GDM1 (cell line): ENCODE data around the gene APOBEC3F.
"Not testable (repeated sequence)": the region's sequence is repeated elsewhere in the genome, so short reads cannot be mapped to it uniquely, and the experiment has no call there.

ENCODE experiments used
- DNase-seq: peaks from one replicate; lab custom pipeline; 2025; lab: John Stamatoyannopoulos, UW

Gene APOBEC3F

DNA sequence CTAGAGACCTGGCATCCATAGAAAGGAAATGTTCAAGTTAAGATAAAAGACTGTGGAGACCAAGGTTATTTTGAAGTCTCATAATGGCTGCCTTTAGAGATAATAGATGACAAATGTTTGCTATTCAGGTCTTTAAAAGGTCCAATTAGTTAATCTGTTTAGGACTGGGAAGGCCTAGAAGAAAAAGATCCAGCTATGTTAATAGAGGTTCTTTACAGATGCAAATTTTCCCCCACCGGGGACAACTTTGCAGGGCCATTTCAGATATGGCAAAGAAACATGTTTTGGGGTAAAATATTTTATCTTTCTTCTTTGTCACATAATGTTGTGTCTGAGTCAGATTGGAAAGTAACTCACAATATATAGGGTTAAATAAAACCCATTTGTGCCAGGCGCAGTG, 33.3 kb downstream of the APOBEC3F start:
- no peak for DNase-seq

DNA sequence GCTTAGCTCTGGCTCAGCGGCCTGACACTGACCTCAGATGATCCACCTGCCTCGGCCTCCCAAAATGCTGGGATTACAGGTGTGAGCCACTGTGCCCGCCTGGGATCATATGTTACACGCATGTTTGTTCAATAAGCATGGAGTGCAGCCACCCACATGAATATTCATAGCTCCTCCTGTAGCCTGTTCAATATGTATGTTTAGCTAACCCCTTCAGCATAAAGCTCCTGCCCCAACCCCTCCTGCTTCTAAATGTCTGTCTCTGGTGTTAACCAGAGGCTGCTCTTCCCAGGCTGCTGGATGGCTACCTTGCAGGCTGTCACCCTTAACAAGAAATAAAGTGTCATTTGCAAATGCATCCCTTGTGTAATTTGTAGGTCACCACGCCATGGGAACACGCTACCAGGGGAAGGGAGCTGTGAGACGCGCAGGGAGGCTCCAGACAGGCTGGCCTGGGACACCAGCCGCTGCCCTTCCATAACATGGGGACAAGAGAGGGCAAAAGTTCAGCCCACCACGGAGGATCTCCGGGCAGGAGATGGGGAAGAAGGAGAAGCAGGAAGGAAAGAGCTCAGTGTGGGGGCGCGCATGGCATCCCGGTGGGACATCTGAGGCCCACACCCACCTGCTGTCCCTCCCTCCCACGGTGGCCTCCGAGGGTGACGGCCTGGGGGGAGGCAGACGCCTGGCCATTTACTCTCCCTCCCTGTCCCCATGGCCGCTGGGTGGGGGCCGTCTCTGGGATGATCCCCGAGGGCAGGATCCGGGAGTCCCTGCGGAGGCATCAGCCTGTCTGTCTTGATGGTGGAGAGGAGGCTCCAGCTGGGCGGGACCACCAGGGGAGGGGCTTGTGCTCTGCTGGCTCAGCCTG, 35.7 kb downstream of the APOBEC3F start:
- not testable (repeated sequence) for DNase-seq

DNA sequence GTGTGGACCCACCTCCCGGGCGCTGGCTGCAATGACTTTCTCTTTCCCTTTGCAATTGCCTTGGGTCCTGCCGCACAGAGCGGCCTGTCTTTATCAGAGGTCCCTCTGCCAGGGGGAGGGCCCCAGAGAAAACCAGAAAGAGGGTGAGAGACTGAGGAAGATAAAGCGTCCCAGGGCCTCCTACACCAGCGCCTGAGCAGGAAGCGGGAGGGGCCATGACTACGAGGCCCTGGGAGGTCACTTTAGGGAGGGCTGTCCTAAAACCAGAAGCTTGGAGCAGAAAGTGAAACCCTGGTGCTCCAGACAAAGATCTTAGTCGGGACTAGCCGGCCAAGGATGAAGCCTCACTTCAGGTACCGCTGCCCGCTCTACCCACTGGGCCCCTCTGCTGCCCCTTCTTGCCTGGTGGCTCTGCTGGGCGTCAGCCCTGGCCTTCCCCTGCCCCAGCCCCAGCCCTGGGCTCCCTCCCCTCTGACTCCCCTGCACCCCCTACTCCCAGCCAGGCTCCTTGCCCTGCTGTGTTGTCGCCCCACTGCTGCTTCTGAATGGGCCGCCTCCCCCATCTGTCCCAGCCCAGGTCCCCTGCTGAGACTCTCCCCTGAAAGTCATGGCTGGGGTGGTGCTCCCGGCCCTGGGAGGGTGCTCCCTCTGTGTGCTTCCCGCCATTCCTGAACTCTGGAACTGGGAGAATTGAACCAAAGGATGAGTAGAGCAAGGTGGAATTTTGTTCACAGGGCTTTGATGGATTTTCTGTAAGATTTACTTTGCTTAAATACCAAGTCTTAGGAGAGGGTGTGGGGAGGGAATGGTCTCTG, 36.6 kb downstream of the APOBEC3F start, which contains the start of gene APOBEC3G:
Gene APOBEC3G, plus strand, starts transcription at position 250 of the 815 bp plus-strand sequence. Its CDS starts 87 bp downstream, at position 337.
- peak; percentile 62 for DNase-seq

DNA sequence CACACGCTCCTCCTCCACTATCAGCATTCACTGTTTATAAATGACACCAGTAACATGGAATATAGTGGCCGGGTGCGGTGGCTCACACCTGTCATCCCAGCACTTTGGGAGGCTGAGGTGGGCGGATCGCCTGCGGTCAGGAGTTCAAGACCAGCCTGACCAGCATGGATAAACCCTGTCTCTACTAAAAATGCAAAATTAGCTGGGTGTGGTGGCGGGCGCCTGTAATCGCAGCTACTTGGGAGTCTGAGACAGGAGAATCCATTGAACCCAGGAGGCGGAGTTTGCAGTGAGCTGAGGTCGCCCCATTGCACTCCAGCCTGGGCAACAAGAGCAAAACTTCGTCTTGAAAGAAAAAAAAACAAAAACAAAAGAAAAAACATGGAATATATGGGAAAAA, 37.2 kb downstream of the APOBEC3F start:
- DNase-seq: not testable (repeated sequence)

DNA sequence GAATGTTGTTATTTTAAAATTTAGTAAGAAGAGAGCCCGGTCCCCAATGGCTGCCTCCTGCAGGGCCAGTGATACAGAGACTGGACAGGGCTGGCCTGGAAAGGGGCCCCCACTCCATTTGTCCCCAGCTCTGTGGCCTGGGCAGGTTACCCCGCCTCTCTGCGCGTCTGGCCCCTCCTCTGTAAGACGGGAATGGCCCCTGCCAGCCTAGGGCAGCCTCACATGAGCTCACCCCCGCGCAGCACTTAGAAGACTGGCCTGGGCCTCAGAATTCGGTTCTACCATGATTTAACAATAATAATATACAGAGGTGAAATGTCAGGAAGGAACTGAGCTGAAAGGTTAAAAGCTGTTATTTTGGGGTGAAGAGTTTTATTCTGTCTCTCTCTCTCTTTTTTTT, 37.7 kb downstream of the APOBEC3F start:
- DNase-seq: no peak

DNA sequence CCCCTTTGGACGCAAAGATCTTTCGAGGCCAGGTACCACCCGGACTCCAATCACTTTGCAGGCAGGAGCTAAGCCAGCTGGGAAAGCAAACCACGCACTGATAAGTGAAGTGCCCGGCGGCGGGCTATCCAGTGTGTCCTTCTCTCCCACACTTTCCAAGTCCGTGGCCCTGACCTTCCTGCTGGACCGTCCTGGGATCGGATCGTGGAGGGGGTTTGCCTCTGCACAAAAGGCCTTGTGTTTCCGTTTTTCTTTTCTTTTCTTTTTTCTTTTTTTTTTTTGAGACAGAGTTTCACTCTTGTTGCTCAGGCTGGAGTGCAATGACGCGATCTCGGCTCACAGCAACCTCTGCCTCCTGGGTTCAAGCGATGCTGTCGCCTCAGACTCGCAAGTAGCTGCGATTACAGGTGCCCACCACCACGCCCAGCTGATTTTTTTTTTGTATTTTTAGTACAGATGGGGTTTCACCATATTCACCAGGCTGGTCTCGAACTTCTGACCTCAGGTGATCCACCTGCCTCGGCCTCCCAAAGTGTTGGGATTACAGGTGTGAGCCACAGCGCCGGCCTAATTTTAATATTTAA, 38.5 kb downstream of the APOBEC3F start:
- not testable (repeated sequence) for DNase-seq

DNA sequence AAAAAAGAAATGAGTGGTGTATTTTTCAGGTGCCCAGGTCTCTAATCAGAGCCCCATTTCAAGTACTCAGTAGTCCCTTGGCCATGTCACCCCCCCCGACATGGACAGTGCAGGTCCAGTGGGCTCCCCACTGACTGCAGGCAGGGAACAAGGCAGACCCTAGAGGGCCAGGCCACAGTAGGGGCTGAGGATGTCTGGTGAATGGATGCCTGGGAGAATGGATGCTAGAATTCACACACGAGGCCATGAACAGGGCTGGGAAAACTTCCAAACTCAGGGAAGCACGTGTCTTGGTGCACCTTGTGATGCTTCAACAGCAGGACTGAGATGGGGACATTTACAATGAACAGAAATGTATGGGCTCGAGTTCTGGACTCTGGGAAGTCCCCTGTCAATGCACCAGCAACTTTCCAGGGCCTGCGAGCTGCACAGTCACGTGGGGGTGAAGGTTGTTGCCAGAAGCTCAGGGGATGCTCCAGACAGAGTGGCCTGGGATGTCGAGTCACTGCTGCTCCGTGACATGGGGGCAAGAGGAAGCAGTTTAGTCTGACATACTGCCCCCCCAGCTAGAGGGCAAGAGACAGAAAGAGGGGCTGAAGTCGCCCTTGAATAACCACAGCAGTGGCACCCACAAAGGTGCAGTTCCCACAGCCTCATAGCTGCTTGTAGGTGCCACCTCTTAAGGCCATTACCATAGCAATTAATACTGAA, 39.5 kb downstream of the APOBEC3F start:
- DNase-seq: no peak

DNA sequence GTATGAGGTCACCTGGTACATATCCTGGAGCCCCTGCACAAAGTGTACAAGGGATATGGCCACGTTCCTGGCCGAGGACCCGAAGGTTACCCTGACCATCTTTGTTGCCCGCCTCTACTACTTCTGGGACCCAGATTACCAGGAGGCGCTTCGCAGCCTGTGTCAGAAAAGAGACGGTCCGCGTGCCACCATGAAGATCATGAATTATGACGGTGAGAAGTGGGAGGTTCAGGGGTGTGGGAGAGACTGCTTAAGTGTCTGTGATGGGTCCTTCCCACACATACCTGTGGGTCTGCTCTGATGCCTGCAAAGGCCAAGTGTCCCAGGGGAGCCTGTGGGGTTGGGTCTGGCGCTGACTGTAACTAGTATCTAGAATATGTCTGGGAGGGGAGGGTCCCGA, 40.4 kb downstream of the APOBEC3F start:
- DNase-seq: no peak

DNA sequence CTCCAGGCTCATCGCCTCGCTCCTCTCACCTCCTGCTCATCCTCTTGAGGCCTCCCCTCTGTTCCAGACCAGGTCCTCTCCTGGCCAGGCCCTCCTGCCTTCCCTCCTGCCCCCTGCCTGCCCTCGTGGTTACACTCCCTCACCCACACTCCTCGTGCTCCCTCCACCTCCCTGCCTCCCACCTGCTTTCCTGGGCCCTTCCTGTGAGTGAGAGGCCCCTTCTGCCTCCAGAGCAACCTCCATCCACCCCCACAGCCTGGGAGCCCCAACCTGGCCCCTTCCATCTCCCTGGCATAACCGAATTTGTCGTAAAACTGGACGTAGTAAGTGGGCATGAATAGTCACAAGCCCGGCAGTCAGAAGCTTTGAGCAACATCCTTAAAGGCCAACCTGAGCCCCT, 40.9 kb downstream of the APOBEC3F start:
- DNase-seq: no peak

DNA sequence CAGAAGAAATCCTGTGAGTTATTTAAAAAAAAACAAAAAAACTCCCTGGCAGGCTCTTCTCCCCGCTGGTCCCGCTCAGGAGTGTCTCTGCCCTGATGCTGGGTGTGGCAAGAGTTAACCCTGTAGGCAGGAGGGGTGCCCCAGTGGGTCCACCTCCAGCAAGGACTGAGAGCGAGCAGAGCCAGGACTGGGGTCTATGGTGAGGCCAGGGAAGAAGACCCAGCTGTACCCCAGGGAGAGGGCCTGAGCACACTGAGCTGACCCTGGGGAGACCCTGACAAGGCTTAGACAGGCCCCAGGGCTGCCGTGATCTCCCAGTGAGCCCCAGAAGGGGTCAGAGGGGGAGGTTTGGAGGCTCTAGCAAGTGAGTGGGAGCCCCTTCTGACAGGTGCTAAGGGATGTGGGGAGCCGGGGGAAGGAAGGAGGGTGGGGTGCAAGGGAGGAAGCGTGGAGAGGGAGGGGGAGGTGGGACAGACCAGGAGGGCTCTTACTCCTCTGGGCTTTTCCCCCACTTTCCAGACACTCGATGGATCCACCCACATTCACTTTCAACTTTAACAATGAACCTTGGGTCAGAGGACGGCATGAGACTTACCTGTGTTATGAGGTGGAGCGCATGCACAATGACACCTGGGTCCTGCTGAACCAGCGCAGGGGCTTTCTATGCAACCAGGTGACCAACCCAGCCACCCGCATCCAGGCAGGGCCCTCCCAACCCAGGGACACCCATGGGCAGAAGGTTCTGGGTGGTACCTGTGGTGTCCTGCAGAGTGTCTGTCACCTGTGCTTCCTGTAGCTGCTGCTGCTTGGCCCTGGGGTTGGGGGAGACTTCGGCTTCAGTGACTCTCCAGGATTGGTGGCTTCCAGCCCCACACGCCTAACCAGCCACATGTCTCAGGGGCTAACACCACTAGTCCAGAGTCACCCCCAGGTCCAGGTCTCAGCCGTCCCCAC, 42.8 kb downstream of the APOBEC3F start:
- DNase-seq: no peak

DNA sequence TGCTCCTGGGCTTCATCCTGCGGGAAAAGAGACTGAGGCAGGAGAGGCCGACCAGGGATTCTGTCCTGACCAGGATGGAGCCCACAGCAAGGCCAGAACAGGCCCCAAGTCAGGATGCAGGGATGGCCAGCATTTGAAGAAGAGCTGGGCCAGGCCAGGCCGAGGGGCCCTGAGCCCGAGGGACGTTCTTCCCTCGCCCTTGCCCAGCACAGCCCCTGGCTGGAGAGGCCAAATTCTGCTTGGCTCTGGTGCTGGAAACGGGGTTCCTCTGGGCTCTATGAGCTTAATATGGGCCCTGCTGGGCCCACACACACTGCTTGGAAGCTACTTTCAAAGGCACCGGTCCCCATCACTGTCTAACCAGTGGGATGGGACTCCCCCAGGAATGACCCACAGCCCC, 44.0 kb downstream of the APOBEC3F start:
- no peak for DNase-seq

DNA sequence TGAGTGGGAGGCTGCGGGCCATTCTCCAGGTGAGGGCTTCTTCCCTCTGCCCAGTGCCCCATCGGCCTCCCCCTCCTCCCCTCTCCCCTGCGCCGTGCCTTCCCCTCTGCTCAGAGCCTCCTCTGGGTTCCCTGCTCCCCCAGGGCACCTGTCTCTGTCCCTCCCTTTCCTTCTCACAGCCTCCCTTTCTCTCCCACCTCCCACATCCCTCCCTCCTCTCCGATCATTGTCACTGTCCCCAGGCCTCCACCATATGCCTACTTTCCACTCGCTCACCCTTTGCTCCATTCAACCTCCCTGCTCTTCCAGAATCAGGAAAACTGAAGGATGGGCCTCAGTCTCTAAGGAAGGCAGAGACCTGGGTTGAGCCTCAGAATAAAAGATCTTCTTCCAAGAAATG, 46.4 kb downstream of the APOBEC3F start:
- DNase-seq: no peak

DNA sequence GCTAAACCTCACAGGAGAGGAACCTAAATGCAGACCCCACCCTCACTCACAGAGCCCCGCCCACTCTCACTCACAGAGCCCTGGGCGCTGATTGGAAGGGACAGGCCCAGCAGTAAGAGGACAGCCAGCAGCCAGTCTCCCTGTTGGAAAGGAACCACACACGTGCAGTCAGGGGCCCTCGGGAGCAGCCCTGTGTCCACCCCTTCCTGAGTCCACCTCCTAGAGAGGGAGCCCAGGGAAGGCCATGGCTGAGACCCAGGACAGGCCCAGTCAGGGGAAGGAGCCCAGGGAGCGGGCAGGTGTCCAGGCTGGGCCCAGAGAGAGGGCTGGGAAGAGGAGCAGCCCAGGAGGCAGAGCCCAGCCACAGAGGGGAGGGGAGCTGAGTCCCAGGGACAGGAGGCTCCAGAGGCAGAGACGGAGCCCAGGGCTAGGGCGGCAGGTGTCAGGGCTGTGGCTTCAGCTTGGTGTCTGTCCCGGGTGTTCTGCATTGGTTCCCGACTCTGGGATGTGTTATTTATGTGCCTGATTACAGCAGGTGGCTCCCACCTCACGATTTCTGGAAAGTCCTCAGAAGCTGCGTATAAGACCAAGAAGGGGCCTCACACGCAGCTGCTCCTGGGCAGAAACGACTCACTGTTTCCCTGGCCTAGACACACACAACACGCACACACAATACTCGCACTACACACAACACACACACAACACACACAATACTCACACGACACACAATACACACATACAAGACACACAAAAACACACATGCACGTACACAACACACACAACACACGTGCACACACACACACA, 47.4 kb downstream of the APOBEC3F start:
- DNase-seq: no peak

DNA sequence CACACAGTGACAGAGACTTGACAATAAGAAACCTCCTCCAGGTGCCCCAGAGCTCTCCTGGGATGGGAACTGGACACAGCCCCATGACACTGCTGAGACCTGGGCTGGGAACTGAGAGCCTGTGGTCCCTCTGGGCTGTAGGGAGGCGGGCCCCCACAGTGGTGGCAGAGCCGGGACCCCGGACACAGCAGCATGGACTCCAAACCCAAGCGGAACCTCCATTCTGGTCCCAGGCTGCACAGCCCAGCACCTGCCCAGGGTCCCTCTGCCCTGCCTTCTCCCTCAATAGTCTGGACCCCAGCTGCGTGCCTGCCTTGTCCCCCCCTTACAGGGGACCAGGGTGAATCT, 48.0 kb downstream of the APOBEC3F start:
- DNase-seq: no peak

DNA sequence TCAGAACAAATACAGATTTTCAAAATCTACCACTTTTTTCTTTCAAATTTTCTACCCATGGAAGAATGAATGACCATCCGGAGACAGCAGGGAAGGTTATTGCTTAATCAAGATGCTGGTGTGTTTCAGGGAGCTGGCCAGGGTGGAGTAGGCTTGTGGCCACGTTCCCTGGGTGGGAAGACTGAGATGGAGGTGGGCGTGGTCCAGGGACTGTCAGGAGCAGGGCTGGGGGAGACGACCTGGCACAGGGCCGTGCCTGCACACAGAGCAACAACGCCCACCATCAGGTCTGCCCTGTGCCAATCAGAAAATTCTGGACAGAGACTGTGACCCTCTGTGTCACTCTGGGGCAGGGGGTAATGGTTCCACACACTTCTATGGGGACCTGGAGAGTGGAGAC, 49.3 kb downstream of the APOBEC3F start:
- no peak for DNase-seq

DNA sequence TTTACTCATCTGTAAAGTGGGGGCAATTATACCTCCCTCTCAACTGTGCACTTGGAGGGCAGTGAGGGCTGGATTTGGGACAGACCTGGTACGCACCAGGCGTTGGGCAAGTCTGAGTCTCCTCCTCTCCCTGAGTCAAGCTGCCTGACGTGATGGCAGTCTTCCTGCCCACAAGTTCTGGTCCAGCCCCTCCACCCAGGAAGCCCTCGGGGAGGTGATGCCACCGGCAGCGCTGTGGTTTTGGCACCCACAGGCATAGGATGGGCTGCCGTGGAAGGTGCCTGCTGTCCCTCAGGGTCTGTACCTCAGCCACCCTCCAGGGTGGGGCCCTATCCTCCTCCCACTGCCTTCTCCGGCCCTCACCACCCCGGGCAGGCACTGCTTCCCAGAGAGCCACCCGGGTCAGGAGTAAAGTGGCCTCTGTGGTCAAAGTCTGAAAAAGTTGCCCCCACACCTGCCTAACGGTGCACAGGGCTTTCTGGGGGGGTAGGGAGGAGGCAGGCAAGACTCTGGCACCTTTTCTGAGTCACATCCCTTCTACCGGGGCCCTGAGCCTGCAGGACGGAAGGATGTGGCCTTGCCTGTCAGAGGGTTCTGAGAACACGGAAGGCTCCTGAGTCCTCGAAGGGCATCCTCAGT, 49.9 kb downstream of the APOBEC3F start:
- DNase-seq: no peak

DNA sequence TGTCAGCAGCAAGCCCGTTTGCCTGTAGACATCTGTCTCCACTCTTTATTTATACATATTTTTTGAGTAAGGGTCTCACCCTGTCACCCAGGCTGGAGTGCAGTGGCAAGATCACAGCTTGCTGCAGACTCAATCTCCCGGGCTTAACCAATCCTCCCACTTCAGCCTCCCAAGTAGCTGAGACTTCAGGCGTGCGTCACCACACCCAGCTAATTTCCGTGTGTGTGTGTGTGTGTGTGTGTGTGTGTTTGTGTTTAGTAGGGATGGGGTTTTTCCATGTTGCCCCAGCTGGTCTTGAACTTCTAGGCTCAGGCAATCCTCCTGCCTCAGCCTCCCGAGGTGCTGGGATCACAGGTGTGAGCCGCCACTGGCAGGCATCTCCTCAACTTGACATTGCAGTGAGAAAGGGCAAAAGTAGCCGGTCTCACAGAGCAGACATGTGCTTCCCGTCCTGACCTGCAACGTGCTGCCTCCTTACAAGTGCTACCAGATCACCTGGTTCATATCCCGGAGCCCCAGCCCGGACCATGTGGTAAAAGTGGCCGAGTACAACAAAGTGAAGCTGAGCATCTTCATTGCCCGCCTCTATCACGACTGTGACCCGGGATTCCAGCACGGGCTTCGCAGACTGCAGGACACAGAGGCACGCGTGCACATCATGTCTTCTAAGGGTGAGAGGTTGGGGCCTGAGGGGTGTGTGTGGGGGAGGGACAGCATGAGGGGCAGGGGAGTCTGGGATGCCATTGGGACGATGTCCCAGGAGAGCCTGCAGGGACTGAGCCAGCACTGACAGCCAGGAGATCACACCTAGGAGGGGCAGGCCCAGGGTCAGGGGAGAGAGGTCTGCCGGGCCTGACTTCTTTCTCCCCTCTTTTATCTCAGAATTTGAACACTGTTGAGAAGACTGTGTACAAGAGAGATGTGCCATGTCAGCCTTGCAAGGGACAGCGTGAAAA, 50.7 kb downstream of the APOBEC3F start:
- no peak for DNase-seq

DNA sequence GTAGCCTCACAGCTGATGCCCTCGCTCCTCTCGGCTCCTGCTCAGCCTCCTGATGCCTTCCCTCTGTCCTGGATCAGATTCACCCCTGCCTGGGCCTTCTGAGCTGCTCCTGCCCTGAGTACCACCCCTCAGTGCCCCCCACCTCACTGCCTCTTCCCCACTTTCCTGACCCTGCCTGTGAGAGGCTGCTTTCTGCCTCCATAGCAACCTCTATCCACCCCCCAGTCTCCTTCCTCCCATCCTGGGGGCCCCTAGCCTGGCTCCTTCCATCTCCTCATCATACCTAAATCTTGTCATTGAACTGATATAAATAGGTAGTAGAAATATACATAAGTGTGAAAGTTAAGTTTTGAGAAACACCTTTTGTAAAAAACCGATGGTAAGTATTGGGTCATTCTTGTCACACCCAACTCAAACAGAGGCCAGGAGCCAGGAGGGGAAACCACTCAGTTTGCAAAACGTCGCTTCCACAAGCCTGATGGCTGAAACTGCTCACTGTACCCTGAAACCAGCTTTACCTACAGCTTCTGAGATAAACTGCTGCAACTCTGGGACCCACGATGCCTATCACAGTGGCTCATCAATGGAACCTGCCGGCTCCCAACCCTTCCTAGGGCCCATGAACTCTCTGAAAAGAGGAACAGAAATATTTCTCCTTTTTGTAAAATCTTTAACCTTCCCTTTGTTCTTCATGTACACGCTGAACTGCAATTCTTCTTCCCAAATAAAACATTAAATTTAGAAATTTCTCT, 51.6 kb downstream of the APOBEC3F start:
- no peak for DNase-seq
